GM12878 (cell line): Measurements from ENCODE around the gene CTNNA2.

Experiments
- CHD2 ChIP-seq: IDR thresholded peaks from 2 replicates; pipeline ENCODE4 v1.6.1; 2011; ENCODE audit warnings: low read depth, low read length, improper control_type of control experiment, borderline replicate concordance
- CREM ChIP-seq: IDR thresholded peaks from 2 replicates; pipeline ENCODE4 v1.6.1; 2014; ENCODE audit warnings: antibody characterized with exemption, low read depth
- EGR1 ChIP-seq, 2 experiments: IDR thresholded peaks; 1 replicate in 1 of 2; 2 replicates in 1 of 2; pipeline ENCODE4 v1.6.1; 2011 to 2012; ENCODE audit warnings: low read depth in 2 of 2, low read length in 2 of 2, borderline replicate concordance in 1 of 2, mild to moderate bottlenecking in 1 of 2, moderate library complexity in 1 of 2
- EP300 ChIP-seq, 2 experiments: fragments of 150-350 bp in 1 of 2; IDR thresholded peaks; 2 replicates each; pipeline ENCODE4 v1.6.1; 2011 to 2012; ENCODE audit warnings: low read depth in 2 of 2, low read length in 2 of 2, borderline replicate concordance in 1 of 2, improper control_type of control experiment in 1 of 2, inconsistent platforms in 1 of 2; ENCODE audit not compliant: control insufficient read depth in 1 of 2
- HCFC1 ChIP-seq: fragments of 150-350 bp; IDR thresholded peaks from 2 replicates; pipeline ENCODE4 v1.6.1; 2014; ENCODE audit warnings: low read length
- NRF1 ChIP-seq: conservative IDR thresholded peaks from 2 replicates; pipeline ENCODE4 v1.6.1; 2011; ENCODE audit warnings: mild to moderate bottlenecking, low read depth, low read length, improper control_type of control experiment
- POLR2AphosphoS2 ChIP-seq: IDR thresholded peaks from 2 replicates; pipeline ENCODE4 v1.6.1; 2011; ENCODE audit warnings: low read depth, mild to moderate bottlenecking, low read length, improper control_type of control experiment, moderate library complexity
- RFX5 ChIP-seq: IDR thresholded peaks from 2 replicates; pipeline ENCODE4 v1.6.1; 2011; ENCODE audit warnings: low read depth, low read length, improper control_type of control experiment
- ZNF24 ChIP-seq: fragments of 450-650 bp; IDR thresholded peaks from 2 replicates; pipeline ENCODE4 v1.6.1; 2017; ENCODE audit warnings: antibody characterized with exemption, mild to moderate bottlenecking
- TF ChIP-seq, protein P1 (sequence below): IDR thresholded peaks from 2 replicates; pipeline ENCODE4 v1.6.1; 2011; ENCODE audit warnings: low read depth, mild to moderate bottlenecking, low read length, moderate library complexity, borderline replicate concordance; ENCODE audit errors: extremely low read depth
- TF ChIP-seq, protein P2 (sequence below): IDR thresholded peaks from 2 replicates; pipeline ENCODE4 v1.6.1; 2012; ENCODE audit warnings: mild to moderate bottlenecking, low read depth, low read length

DNA sequence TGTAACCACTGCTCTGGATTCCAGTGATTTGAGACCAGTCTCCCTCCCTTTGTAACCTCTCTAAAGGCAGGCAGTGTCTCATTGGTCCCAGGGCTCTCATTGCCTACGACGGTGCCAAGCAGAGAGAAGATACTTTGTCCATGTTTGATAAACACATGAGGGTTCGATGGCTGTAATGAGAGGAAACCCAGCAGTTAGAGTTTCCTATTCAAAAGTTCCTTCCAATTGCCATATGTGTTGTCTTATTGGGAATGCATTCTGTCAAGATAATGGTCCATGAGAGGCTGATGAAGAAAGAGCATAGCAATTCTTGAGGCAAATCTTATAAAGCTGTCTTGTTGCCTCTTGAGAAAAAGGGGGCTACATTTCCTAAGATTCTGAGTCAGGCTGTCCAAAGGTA is 499.2 kb downstream of the CTNNA2 start:
- TF ChIP-seq, protein P1, sequence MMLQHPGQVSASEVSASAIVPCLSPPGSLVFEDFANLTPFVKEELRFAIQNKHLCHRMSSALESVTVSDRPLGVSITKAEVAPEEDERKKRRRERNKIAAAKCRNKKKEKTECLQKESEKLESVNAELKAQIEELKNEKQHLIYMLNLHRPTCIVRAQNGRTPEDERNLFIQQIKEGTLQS = no peak
- TF ChIP-seq NRF1 (no peak), HCFC1 (no peak), EP300 (IDR thresholded peaks at IDR 0.05; ENCODE audit: borderline replicate concordance in 1 of 2, control insufficient read depth in 1 of 2, low read depth in 2 of 2, low read length in 2 of 2) (no peak), RFX5 (no peak), CHD2 (no peak), POLR2AphosphoS2 (no peak), EGR1 (IDR thresholded peaks at IDR 0.05; ENCODE audit: borderline replicate concordance in 1 of 2, low read depth in 2 of 2, low read length in 2 of 2) (no peak), CREM (no peak), ZNF24 (no peak)
- TF ChIP-seq, protein P2, sequence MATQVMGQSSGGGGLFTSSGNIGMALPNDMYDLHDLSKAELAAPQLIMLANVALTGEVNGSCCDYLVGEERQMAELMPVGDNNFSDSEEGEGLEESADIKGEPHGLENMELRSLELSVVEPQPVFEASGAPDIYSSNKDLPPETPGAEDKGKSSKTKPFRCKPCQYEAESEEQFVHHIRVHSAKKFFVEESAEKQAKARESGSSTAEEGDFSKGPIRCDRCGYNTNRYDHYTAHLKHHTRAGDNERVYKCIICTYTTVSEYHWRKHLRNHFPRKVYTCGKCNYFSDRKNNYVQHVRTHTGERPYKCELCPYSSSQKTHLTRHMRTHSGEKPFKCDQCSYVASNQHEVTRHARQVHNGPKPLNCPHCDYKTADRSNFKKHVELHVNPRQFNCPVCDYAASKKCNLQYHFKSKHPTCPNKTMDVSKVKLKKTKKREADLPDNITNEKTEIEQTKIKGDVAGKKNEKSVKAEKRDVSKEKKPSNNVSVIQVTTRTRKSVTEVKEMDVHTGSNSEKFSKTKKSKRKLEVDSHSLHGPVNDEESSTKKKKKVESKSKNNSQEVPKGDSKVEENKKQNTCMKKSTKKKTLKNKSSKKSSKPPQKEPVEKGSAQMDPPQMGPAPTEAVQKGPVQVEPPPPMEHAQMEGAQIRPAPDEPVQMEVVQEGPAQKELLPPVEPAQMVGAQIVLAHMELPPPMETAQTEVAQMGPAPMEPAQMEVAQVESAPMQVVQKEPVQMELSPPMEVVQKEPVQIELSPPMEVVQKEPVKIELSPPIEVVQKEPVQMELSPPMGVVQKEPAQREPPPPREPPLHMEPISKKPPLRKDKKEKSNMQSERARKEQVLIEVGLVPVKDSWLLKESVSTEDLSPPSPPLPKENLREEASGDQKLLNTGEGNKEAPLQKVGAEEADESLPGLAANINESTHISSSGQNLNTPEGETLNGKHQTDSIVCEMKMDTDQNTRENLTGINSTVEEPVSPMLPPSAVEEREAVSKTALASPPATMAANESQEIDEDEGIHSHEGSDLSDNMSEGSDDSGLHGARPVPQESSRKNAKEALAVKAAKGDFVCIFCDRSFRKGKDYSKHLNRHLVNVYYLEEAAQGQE = no peak
